Esophagus squamous epithelium (tissue), 5 donors: ENCODE data around the gene HLF. TPM values are rescaled to one million over a fixed set of nuclear protein-coding genes. Genes with fewer than 3 reads are reported as not detected.

ENCODE experiments used
- DNase-seq: peaks from one replicate; lab custom pipeline; 2025; lab: John Stamatoyannopoulos, UW
- H3K27ac ChIP-seq, 4 donors: fragments of 200-600 bp; sonication (generic); one replicate each; pipeline ENCODE4 v1.5.1; 2016 to 2019; ENCODE audit warnings: mild to moderate bottlenecking in 1 of 4
- H3K27me3 ChIP-seq, 4 donors: fragments of 200-600 bp; sonication (generic); 1 replicate in 3 of 4; 2 replicates in 1 of 4; pipeline versions ENCODE4 v1.5.1 to v1.6.0; 2017 to 2021; ENCODE audit warnings: antibody characterized with exemption in 1 of 4
- H3K36me3 ChIP-seq, 3 donors: fragments of 200-600 bp; sonication (generic); one replicate each; pipeline ENCODE4 v1.5.1; 2016 to 2019
- H3K4me1 ChIP-seq, 3 donors: fragments of 200-600 bp; sonication (generic); one replicate each; pipeline ENCODE4 v1.5.1; 2017 to 2019
- H3K4me3 ChIP-seq, 4 donors: fragments of 200-600 bp; sonication (generic); 1 replicate in 3 of 4; 2 replicates in 1 of 4; pipeline ENCODE4 v1.5.1; 2016 to 2019; ENCODE audit warnings: mild to moderate bottlenecking in 2 of 4, moderate library complexity in 1 of 4
- H3K9me3 ChIP-seq, 3 donors: fragments of 200-600 bp; sonication (generic); one replicate each; pipeline ENCODE4 v1.5.1; 2016 to 2019
- CTCF ChIP-seq, 6 experiments: fragments of 450-650 bp in 4 of 6; fragments of 200-600 bp in 2 of 6; sonication (generic) in 2 of 6; IDR thresholded peaks; one replicate each; pipeline ENCODE4 v1.5.1; 2016 to 2019; ENCODE audit warnings: antibody characterized with exemption in 6 of 6, mild to moderate bottlenecking in 4 of 6, moderate library complexity in 4 of 6
- POLR2A ChIP-seq, 4 donors: fragments of 450-650 bp; IDR thresholded peaks; one replicate each; pipeline ENCODE4 v1.6.1; 2017; ENCODE audit warnings: antibody characterized with exemption in 4 of 4, mild to moderate bottlenecking in 4 of 4, moderate library complexity in 3 of 4
- WGBS, 2 donors: methylation state at CpG; one replicate each; pipeline ENCODE4 v1.1.5; 2018; 5-methylcytosine and 5-hydroxymethylcytosine counted together
- intact Hi-C: fragments of 100-400 bp; cut with DNase I; formaldehyde crosslinking; loops from one replicate; pipeline ENCODE4 v1.15.0; 2022
- total RNA-seq, 4 donors: library from RNA; depleted of rRNA; stranded (reverse); fragments of >200 nt; gene quantifications; one replicate each; pipeline ENCODE4 v1.1.0, GENCODE V29; 2016
- donor health status: DM: yes; HTN: yes; CAD: no.

The HLF gene
- total RNA-seq, 4 donors from 2014 or later = 7.7 to 55.1 (median 22.8) TPM

GRCh38 chr17:55343900-55344513 lies 79.2 kb downstream of the HLF start:
- intact Hi-C loops = loop anchor here (10.0 kb wide), 1 partner anchor 61 kb away; no protein-coding TSS in a partner anchor
- no peaks in the 10 kb centered on the region for H3K36me3 ChIP-seq
- no peak overlapping the region for H3K4me3 ChIP-seq
- H3K4me1 ChIP-seq = peaks cover 0 to 14% (median 0%) of the 10 kb centered on the region in 3 donors
- 77 to 79% methylated on average over 4 of the region's 4 CpGs for WGBS, 2 donors
- no peak overlapping the region for H3K27ac ChIP-seq
- no peaks in the 10 kb centered on the region for H3K9me3 ChIP-seq
- TF ChIP-seq CTCF (IDR thresholded peaks at IDR 0.05) (no peak), POLR2A (IDR thresholded peaks at IDR 0.05) (no peak)
- DNase-seq = no peak
- H3K27me3 ChIP-seq = no peaks in the 10 kb centered on the region

- intact Hi-C loops = loop anchor here (10.0 kb wide), 1 partner anchor 60 kb away; no protein-coding TSS in a partner anchor
- Histone ChIP-seq H3K27ac (no peak overlapping the region), H3K4me3 (no peak overlapping the region), H3K36me3 (no peaks in the 10 kb centered on the region), H3K9me3 (no peaks in the 10 kb centered on the region), H3K4me1 (peaks cover 0 to 15% (median 0%) of the 10 kb centered on the region in 3 donors), H3K27me3 (no peaks in the 10 kb centered on the region)
- no peak for TF ChIP-seq POLR2A (IDR thresholded peaks at IDR 0.05)
- no peak for TF ChIP-seq CTCF (IDR thresholded peaks at IDR 0.05)
- no peak for DNase-seq
- WGBS, 2 donors = 74 to 77% methylated on average over 3 of the region's 3 CpGs
These were observed 79.8 kb downstream of the HLF start for GRCh38 chr17:55344514-55344997.

DNA sequence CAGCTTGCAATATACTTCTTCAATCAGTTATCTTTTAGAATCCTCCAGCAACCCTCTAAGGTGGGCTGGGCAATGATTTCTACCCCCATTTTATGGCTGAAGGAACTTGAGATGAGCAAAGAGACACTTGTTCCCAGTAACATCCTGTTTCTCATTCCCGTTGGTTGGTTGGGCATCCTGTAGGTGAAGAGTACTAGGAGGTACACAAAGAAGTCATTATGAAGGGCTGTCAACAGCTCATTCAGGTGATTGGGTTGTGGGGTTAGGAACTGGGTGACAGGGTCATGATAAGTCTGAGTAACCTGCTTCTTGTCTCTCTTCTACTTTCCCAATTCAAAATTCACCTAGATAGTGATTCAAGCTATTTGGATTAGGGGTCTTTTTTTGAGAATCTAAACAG lies 80.4 kb downstream of the HLF start:
- Histone ChIP-seq H3K36me3 (no peaks in the 10 kb centered on the region), H3K4me3 (no peak overlapping the region), H3K9me3 (no peaks in the 10 kb centered on the region), H3K27ac (no peak overlapping the region), H3K4me1 (peaks cover 0 to 14% (median 0%) of the 10 kb centered on the region in 3 donors), H3K27me3 (no peaks in the 10 kb centered on the region)
- intact Hi-C loops = loop anchor here (10.0 kb wide), 1 partner anchor 60 kb away; no protein-coding TSS in a partner anchor
- no peak for DNase-seq
- TF ChIP-seq POLR2A (IDR thresholded peaks at IDR 0.05) (no peak), CTCF (IDR thresholded peaks at IDR 0.05) (no peak)
- WGBS, 2 donors = 70 to 78% methylated on average over 1 of the region's 1 CpG

GRCh38 chr17:55346658-55347057 lies 81.9 kb downstream of the HLF start:
- Histone ChIP-seq H3K27ac (no peak overlapping the region), H3K36me3 (no peaks in the 10 kb centered on the region), H3K4me1 (peaks cover 0 to 11% (median 0%) of the 10 kb centered on the region in 3 donors), H3K9me3 (no peaks in the 10 kb centered on the region), H3K27me3 (no peaks in the 10 kb centered on the region), H3K4me3 (no peak overlapping the region)
- TF ChIP-seq POLR2A (IDR thresholded peaks at IDR 0.05) = no peak
- no peak for TF ChIP-seq CTCF (IDR thresholded peaks at IDR 0.05)
- no peak for DNase-seq
- WGBS, 2 donors = 92 to 100% methylated on average over 1 of the region's 1 CpG
- intact Hi-C loops = loop anchor here (10.0 kb wide), 1 partner anchor 58 kb away; no protein-coding TSS in a partner anchor

- Histone ChIP-seq H3K27me3 (no peaks in the 10 kb centered on the region), H3K27ac (no peak overlapping the region), H3K9me3 (no peaks in the 10 kb centered on the region), H3K4me3 (no peak overlapping the region), H3K4me1 (peaks cover 0 to 11% (median 0%) of the 10 kb centered on the region in 3 donors), H3K36me3 (no peaks in the 10 kb centered on the region)
- DNase-seq = no peak
- 84 to 92% methylated on average over 2 of the region's 2 CpGs for WGBS, 2 donors
- TF ChIP-seq POLR2A (IDR thresholded peaks at IDR 0.05) = no peak
- TF ChIP-seq CTCF (IDR thresholded peaks at IDR 0.05) = no peak
- intact Hi-C loops = loop anchor here (10.0 kb wide), 1 partner anchor 57 kb away; no protein-coding TSS in a partner anchor
These were observed 82.6 kb downstream of the HLF start for GRCh38 chr17:55347341-55347740.
